ENCODE results near the gene PMP22.

PMP22 gene

GRCh38 chr17:15273141-15273793 is 8.1 kb upstream of the PMP22 start:
- DNase-seq, result no peak

DNA sequence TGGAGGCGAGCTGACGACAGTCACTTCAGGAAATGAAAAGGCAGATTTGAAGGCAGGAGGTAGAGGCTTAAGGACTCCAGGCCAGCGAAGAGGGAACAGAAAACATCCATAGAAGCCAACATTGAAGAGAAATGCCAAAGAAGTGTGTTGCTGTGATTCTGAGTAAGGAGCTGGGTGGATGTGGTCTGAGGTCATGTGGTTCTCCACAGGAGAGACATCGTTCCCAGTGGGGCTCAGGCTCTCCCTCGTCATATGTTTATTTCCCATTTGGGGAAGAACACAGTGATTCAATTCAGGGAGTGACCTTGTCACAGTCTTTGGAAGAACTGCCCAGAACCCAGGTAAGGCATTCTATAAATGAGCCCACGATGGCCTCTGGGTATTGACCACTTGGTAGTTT is 6.6 kb upstream of the PMP22 start:
- no peak for DNase-seq

DNA sequence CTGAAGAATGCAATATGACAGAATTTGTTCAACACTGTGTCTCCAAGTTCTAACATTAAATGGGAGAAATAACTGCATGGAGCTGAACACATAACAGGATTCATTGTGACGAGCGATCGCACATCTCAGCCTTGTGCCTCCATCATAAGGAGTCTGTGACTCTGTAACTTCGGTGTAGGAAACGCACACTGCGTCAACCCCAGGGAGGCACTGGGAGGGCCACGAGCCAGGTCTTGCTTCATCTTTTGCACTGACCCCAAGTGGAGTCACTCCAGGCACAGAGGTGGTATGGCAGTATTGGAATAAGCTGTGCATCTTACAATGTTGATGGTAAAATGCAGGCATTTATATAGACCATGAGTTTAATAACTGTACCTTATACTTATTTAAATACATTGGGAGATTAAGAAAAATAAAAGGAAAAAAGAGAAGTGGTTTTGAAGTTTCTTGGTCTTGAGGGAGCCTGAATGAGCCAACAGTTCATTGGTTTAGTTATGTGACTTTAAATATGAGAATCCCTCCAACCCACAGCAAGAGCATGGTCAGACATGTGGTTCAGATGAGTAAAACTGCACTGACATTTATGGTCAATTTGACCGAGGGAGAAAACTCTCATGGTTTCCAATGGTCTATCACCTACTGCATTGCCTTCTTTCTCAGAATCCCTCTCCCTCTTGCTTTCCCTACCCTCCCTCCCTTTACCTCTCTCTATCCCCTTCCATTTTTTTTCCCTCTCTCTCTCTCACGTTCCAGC is 5.7 kb upstream of the PMP22 start:
- no peak for DNase-seq

DNA sequence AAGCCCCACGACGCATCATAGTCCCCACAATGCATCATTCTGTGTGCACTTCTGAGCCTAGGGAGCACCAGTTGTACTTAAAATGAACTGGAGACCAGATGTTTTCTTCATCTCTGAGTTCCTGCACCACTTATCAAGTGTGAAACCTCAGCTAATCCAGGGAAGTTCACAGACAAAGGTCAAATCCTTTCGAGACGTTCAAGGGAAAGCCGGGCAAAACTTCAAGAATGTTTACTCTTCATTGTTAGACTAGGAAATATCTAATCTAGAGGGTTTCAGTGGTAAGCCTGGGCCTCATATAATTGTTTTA is 4.6 kb upstream of the PMP22 start:
- DNase-seq, result no peak

GRCh38 chr17:15269087-15269779 is 4.1 kb upstream of the PMP22 start:
- DNase-seq, result no peak

GRCh38 chr17:15268461-15268860 is 3.3 kb upstream of the PMP22 start:
- DNase-seq, result no peak

DNA sequence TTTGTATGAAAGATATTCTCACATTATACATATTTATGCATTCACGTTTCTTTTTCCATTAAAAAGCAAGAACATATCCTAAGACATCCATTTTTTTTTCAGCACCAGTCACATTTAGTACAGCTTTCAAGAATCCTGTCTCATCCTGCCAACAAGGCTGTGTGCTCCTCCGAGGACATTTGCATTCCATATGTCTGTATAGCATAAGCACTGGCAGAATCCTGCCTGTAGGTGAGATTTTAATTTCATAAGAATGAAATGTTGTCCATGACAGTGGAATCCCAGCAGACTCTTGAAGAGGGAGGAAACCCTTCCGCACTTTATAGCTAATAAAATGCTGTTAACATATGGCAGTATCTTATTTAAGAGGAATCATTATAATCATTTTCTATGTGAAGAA is 2.9 kb upstream of the PMP22 start:
- DNase-seq, result no peak

- DNase-seq, result no peak
These were observed 1.4 kb upstream of the PMP22 start for GRCh38 chr17:15266325-15267125.

- DNase-seq, result no peak
These were observed 584 bp downstream of the PMP22 start for GRCh38 chr17:15264542-15264941.

- no peak for DNase-seq
These were observed 1.4 kb downstream of the PMP22 start for GRCh38 chr17:15263680-15264079.

DNA sequence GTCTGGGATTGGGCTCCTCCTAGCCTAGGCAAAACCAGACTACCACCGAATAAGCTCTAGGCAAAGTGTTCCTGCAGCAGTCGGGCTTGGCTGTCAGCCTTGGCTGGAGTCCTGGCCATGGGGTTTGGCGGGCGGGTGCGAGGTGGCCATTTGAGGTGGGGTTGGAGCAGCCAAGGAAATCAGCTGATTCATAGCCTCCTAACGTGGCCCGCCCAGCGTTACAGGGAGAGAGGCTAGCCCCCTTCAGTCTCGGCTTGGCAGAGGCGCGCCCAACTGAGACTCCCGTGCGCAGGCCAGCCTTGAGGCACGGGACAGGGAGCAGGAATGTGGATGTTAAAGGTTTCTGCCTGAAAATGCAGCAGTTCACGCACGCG is 1.9 kb downstream of the PMP22 start:
- no peak for DNase-seq

DNA sequence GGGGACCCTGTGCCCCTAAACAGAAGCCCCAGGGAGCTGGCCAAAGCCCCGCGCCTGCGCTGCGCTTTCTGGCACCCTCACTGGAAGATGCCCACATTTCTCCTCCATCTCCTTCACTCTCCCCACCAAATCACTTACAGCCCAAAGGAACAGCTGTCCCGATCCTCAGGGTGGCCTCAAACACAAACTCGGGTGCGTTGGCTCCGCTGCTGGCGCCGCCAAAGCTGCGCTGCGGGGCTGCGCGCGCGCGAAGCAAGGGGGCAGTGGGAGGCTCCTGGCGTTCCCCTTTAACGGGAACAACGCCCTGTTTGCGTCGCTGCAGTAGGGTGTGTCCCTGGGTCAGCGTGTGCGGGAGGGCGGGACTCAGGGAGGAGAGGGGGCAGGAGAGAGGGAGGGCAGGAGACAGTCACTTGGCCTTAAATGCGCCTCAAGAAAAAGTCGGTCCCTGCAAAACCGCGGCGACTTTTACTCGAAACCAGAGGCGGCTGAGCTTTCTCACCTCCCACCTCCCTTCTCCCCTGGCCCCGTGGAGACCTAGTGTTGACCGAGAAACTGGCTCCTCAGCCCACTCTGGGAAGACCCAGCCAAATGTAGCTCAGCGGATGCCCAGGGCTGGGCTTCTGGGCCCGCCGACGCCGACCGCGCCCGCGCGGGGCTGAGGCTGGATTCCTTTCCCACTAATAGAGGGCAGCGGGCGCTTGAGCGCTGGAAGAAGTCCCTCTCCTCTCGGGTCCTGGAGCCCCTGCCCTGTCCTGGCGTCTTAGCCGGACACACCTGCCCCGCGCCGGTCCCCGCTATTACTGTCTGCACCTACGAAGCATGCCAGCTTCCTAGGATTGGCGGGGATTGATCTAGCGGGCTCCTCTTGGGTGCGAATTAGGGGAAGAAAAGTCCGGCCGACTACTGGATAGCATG is 2.6 kb downstream of the PMP22 start:
- peak; percentile 30 to 32 for DNase-seq

DNA sequence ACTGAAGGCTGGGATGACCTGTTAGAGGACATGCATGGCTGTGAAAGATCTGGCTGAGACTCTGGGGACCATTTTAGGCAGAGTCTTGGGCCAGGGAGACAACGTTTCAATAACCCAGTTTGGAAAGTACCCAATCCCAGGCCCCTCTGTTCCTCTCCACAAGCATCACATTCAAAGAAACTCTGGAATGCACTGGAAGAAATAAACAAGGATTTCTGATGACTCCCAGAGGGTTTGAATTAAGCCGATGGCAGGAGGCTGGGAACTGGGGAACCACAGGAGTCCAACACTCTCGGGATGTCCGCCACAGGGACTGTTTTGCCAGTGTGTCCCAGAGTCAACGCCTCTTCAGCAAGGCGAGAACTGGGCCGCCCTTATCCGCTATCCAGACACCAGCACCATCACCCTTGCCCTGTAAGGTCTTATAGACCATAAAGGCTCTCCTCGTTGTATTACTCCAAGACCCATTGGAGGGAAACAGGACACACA is 3.3 kb downstream of the PMP22 start:
- DNase-seq, result peak; percentile 27 to 35

DNA sequence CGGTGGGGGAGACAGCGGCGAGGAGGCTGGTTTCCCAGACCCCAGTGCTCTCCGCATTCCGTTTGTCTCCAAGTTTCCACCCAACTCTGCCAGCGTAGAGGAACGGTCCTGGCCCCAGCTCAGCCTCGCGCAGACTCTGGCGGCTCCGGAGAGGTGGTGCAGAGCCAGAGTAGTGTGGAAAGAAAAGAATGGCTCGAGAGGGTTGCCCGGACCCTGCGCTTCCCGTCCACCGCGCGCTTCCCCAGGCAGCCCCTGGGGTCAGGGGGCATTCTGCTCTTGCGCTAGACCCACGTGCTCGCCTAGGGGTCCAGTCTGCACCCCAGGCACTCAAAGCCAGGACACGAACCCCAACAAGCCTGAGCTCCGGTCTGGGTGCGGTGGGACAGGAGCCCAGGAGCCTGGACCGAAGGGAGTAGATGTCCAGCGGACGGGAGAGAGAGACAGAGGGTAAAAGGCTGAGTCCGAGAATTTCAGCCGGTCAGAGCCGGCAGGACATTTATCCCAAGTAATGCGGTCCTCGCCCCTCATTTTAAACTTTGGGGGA is 3.8 kb downstream of the PMP22 start:
- DNase-seq, result no peak

- DNase-seq, result peak; percentile 77 to 83
These were observed 4.5 kb downstream of the PMP22 start for GRCh38 chr17:15260376-15261257.

DNA sequence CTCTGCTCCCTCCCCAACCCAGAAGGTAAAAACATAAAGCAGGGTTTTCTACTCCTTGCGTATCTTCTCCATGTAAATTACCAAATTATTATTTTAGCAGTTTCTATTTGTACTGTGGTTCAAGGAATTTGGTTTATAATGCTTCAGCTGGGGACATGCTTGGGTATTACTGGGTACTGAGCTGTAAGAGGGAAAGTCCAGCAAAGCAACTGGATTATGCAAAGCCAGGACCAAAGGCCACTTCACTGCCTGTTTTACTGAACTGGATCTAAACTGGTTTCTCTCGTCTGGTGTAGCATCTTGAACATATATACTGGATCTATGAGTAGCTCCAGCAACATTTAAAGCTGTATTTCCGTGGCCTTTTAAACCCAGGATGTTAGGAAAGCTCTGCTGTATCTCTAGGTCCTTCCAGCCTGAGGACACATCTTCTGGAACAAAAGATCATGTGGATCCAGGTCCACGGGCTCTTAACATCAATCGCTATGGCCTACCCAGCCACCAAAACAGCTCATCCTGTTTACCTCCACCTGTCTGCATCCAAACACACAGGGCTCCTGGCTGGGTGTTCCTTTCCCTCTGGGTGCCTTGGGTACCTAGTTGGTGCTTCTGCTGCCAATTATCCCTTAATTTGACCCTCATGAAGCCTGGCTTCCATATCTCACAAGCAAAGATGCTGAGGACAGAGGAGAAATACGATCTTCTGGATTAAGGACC is 7.2 kb downstream of the PMP22 start:
- DNase-seq, result no peak

DNA sequence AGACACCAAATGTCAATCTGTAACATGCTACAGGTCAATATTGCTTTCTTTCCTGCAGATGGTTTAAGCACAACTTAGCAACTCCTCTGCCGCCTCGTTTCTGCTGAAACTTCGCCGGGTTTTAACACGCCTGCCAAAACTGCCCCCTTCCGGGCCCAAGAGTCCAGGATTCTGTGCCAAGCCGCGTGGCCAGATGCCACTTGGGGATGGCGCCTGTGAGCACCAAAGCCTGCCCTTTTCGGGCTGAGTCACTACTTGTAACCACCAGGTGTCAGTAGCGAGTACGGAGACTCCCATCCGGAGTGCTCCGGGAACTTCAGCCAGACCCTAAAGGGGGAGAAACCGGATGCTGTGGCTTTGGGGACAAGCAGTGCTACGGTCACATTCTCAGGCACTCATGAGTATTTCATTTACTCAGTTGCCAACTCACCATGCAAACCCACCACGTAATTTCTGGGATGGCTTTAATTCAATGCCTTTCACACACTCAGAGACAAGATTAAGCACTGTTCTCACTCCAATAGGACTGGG is 7.8 kb downstream of the PMP22 start:
- peak; percentile 80 for DNase-seq

DNA sequence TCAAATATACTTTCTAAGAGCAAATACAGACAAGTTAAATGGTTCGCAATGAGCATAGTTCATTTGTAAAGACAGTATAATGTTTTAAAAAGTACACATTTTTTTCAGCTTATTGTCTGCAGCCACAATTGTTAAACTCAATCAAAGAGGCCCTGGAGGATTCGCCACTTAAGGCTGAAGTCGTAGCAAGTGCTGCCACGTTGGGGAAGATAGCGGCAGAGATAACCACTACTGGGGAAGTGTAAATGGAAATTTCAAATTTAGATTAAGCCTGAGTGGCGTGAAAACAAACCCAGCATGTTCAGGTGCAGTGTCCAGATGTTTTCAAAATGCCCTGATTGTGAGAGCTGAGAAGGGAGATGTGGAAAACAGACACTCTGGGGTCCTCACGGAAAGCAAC is 8.4 kb downstream of the PMP22 start:
- DNase-seq, result no peak

- DNase-seq, result no peak
These were observed 9.2 kb downstream of the PMP22 start for GRCh38 chr17:15255713-15256454.
